Measurements from ENCODE around the gene XAGE3.
"Not testable (repeated sequence)": the region's sequence is repeated elsewhere in the genome, so short reads cannot be mapped to it uniquely, and the experiment has no call there.

XAGE3 gene

DNA sequence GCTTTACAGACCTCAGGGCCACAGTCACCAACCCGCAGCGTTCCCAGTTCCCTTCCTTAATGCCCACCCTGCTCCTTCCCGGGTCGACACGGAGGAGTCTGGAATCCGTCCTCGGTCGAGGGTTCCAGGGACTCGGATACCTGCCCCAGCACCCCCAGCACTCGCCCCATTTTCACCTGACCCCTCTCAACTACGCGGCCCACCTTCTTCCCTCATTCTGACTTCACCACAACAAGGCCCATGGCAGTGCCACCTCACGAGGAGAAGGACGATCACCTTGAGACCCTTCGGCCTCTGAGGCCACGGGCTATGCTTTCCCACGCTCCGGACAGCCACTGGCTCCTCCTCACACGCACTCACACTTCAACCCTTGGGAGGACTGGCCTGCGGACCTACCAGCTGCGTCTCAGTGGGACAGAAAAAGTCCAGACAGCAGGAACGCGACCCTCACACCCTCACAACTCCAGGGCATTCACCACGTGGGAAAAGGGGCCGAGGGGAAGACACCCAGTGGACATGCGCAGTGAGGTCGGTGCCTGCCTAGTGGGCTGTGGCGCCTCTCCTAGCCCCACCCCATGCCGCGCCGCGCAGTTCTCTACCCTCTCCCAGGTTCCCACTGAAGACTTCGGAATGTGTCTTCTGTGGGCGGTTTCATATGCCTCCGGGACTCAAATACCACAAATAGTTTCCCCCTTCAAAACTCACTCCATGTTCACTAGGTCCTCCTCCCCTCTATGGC, at the start of gene XAGE3:
TSS of gene XAGE3 (minus strand) at position 474 of the 739 bp plus-strand sequence. CDS start 950 bp downstream, outside the sequence.
- DNase-seq, result no peak

- DNase-seq, result not testable (repeated sequence)
Observed at GRCh38 chrX:52914704-52915103, 46.8 kb upstream of the XAGE3 start.

GRCh38 chrX:52913681-52914080, 45.8 kb upstream of the XAGE3 start:
- not testable (repeated sequence) for DNase-seq

GRCh38 chrX:52909313-52909969, 41.6 kb upstream of the XAGE3 start:
- not testable (repeated sequence) for DNase-seq

- not testable (repeated sequence) for DNase-seq
Observed at GRCh38 chrX:52907900-52908299, 40.0 kb upstream of the XAGE3 start.

DNA sequence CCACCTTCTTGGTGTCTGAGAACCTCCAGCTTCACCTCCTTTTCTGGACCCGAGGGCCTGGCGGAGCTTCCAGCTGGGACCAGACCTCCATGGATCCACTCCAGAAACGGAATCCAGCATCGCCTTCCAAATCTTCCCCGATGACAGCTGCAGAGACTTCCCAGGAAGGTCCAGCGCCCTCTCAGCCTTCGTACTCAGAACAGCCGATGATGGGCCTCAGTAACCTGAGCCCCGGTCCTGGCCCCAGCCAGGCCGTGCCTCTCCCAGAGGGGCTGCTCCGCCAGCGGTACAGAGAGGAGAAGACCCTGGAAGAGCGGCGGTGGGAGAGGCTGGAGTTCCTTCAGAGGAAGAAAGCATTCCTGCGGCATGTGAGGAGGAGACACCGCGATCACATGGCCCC, 39.3 kb upstream of the XAGE3 start:
- not testable (repeated sequence) for DNase-seq

GRCh38 chrX:52906072-52906471, 38.2 kb upstream of the XAGE3 start:
- DNase-seq, result not testable (repeated sequence)

- not testable (repeated sequence) for DNase-seq
Observed at GRCh38 chrX:52905531-52905930, 37.6 kb upstream of the XAGE3 start.

- not testable (repeated sequence) for DNase-seq
Observed at GRCh38 chrX:52896855-52897709, 29.2 kb upstream of the XAGE3 start, which contains the start of gene FAM156B. Gene FAM156B, plus strand, starts transcription at chrX:52897330. Its CDS starts 9,896 bp downstream, at chrX:52907226.

GRCh38 chrX:52896438-52896837, 28.6 kb upstream of the XAGE3 start:
- not testable (repeated sequence) for DNase-seq

- not testable (repeated sequence) for DNase-seq
Observed at GRCh38 chrX:52888090-52888489, 20.2 kb upstream of the XAGE3 start.

DNA sequence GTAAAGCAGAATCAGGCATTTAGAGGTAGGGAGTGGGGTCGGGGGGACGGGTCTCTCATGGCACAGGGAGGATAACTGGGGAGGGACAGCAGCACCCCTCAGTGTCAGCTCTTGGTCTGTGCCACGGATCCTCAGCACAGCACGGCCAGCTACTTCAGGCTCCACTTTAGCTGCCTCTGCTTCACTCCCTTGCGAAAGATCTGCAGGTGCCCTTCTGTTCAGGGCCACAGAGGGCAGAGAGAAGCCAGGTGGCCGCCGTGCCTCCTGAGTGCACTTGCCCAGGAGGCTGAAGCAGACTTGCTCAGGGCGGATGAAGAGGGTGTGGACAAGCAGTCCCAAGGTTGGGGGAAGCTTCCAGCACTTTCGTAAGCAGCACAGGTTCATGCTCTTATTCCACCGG, 19.6 kb upstream of the XAGE3 start:
- not testable (repeated sequence) for DNase-seq

DNA sequence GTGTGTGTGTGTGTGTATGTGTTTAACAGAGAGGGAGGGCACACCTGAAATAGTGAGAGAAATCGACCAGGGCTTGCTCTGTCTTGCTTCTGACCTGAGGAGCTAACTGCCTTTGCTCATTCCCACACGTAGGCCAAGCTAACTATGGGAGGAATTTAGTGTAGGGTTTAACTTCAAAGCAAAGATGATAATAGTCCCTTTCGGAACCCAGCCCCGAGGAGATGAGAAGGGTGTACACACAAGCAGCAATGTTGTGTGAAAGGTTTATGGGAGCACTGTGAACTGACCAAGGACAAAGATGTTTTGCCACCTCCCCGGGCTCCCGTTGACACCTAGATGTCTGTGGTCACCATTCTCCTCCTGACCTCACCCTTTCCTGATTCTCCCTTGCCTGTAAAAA, 8.5 kb upstream of the XAGE3 start:
- DNase-seq, result not testable (repeated sequence)

- not testable (repeated sequence) for DNase-seq
Observed at GRCh38 chrX:52875436-52875835, 7.6 kb upstream of the XAGE3 start.

GRCh38 chrX:52874661-52875060, 6.8 kb upstream of the XAGE3 start:
- DNase-seq, result no peak

- not testable (repeated sequence) for DNase-seq
Observed at GRCh38 chrX:52873825-52874224, 5.9 kb upstream of the XAGE3 start.

DNA sequence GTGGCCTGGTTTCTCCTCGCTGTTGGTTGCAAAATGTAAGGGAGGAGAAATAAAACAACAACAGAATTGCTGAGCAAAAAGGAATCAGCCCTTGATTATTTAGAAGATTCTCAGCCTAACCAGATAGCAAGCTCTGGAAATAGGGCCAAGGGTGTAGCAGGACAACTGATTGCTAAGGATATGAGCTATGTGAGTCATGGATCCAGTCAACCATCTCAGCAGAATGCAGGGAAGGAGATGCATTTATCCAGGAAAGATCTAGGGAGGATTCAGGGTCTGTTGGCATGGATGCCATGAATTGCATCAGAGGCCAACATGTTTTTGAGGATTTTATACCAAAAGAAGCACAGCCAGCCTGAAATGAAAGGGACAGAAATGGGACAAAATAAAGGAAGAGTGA, 2.2 kb upstream of the XAGE3 start:
- DNase-seq, result no peak

GRCh38 chrX:52865343-52865998, 2.4 kb downstream of the XAGE3 start:
- no peak for DNase-seq

DNA sequence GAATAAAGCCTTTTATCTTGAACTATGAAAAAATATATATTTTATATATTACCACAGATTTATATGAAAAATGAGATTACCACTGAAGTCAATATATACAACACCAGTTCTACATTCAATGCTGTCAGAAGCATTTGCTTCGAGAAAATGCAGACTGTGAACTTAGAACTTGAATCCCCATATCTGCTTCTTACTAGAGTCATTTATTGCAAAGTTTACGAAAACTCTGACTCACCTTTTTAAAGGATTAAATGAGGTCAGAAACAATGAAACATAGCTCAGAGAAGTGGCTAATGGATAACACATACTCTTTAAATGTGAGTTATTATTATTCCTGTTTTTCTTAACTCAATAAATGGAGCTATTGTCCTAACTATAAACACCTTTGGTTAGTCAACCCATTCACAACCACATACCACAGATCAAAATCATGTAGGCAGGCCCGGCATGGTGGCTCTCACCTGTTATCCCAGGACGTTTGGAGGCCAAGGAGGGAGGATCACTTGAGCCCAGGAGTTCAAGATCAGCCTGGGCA, 10.8 kb downstream of the XAGE3 start:
- DNase-seq, result not testable (repeated sequence)

- DNase-seq, result peak; percentile 13 to 27 (median 17)
Observed at GRCh38 chrX:52852110-52852860, 15.6 kb downstream of the XAGE3 start.

- DNase-seq, result not testable (repeated sequence)
Observed at GRCh38 chrX:52843619-52844018, 24.3 kb downstream of the XAGE3 start.
